GM21381 (cell line): ENCODE measurements around the gene LYRM1.
"Not testable (repeated sequence)": the region's sequence is repeated elsewhere in the genome, so short reads cannot be mapped to it uniquely, and the experiment has no call there.

Experiments
- ATAC-seq: cut with Tn5 transposase; IDR thresholded peaks from one replicate; pipeline ENCODE4 v1.9.1; 2021; ENCODE audit warnings: mild to moderate bottlenecking, moderate library complexity; ENCODE audit not compliant: unreplicated experiment

The LYRM1 gene

DNA sequence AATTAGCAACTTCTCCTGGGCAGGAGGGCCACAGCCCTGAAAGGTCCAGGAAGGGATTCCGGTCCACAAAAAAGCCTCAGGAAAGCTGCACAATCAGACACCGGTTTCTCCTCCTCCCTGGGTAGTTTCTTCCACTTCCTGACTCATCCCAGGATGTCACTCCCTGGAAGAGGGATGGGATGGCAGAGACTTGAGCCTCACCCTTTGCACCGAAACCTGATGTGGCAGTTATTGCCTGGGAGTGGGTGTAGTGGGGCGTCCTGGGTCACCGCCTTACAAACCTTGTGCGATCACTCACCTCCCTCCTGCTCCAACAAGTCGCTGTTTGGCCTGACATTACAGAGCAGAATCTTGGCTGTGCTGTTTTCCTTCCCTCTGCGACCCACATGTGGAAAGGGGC is 70.8 kb downstream of the LYRM1 start:
- ATAC-seq: no peak

DNA sequence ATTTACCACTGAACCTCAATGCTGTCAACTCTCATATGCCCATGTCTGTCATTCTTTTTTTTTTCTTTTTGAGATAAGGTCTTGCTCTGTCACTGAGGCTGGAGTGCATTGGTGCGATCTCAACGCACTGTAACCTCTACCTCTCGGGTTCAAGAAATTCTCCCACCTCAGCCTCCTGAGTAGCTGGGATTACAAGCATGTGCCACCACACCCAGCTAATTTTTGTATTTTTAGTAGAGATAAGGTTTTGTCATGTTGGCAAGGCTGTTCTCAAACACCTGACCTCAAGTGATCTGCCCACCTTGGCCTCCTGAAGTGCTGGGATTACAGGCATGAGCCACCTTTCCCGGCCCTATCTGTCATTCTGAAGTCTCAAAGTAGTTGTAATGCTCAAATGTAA is 72.6 kb downstream of the LYRM1 start:
- not testable (repeated sequence) for ATAC-seq
